ENCODE measurements around the gene MGAT3.

The MGAT3 gene

GRCh38 chr22:39534591-39535356 is 78.0 kb downstream of the MGAT3 start:
- peak; percentile 18 for DNase-seq

- no peak for DNase-seq
Observed at GRCh38 chr22:39535357-39535725, 78.5 kb downstream of the MGAT3 start.

GRCh38 chr22:39535831-39536449 is 79.1 kb downstream of the MGAT3 start:
- no peak for DNase-seq

GRCh38 chr22:39536711-39537110 is 79.9 kb downstream of the MGAT3 start:
- DNase-seq = no peak

- DNase-seq = no peak
Observed at GRCh38 chr22:39537975-39538374, 81.2 kb downstream of the MGAT3 start.
